ENCODE data around the gene MARK3.

MARK3 gene

DNA sequence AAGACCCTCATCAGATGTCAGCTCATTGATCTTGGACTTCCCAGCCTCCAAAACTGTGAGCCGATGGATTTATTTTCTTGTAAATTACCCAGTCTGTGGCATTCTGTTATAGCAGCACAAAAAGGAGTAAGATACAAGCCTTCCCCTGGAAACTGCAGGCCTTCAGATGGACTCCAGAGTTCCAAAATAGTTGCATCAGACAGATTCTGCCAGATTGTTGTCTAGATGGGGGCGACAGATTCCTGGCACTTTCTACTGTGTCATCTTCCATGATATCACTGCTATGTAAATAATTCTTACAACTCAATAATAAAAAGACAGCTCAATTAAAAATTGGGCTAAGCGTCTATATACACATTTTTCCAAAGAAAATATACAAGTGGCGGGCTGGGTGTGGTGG, 17.2 kb upstream of the MARK3 start:
- DNase-seq, result no peak

DNA sequence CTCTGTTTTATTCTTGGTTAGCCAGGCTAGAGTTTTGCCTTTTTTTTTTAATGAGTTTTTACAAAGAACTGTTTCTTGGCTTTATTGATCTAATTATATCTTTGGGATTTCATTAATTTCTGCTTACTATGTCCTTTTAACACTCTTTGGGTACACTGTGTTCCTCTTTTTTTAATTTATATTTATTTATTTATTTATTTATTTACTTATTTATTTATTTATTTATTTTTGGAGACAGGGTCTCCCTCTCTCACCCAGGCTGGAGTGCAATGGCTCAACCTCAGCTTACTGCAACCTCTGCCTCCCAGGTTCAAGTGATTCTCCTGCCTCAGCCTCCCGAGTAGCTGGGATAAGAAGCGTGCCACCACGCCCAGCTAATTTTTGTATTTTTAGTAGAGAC, 15.1 kb upstream of the MARK3 start:
- no peak for DNase-seq

DNA sequence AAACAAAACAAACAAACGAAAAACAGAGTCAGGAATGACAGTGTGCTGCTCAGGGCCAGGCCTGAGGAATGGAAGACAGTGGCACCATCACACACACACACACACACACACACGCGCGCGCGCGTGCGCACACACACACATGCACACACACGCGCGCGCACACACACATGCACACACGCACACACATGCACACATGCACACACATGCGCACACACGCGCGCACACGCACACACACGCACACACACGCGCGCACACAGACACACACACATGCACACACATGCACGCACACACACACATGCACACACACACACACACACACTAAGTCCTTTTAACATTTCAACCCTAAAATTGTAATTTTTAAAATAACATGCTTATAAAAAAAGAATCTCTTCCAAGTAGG, 13.2 kb upstream of the MARK3 start:
- no peak for DNase-seq

GRCh38 chr14:103372552-103373304, 12.5 kb upstream of the MARK3 start:
- peak; percentile 56 for DNase-seq

- DNase-seq, result no peak
Observed at GRCh38 chr14:103374121-103374520, 11.1 kb upstream of the MARK3 start.

DNA sequence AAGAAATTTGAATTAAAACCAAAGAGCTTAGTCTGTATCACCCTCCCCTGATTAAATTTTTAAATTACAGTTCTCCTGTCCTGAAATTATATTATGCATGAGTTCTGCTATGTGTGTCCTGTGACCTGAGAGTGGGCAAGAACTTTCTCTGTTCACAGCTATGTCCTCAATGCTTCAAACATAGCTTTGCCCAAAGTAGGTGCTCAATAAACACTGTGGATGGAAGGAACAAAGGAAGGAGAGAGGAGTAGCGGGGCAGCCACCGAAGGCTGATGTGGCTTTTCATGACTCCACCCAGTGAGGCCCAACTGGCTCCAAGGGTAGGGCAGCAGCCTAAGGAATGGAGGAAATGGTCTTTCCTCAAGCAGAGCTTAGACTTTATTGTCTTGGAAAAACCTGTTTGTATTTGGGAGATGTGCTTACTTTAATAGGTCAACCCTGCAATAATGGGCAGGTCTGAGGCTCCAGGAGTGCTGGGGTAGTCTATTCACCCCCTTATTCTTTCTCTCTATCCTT, 7.6 kb upstream of the MARK3 start:
- no peak for DNase-seq

- DNase-seq, result no peak
Observed at GRCh38 chr14:103378038-103378854, 7.0 kb upstream of the MARK3 start.

- DNase-seq, result no peak
Observed at GRCh38 chr14:103380719-103381377, 4.4 kb upstream of the MARK3 start.

GRCh38 chr14:103382376-103382775, 2.8 kb upstream of the MARK3 start:
- peak; percentile 31 for DNase-seq

DNA sequence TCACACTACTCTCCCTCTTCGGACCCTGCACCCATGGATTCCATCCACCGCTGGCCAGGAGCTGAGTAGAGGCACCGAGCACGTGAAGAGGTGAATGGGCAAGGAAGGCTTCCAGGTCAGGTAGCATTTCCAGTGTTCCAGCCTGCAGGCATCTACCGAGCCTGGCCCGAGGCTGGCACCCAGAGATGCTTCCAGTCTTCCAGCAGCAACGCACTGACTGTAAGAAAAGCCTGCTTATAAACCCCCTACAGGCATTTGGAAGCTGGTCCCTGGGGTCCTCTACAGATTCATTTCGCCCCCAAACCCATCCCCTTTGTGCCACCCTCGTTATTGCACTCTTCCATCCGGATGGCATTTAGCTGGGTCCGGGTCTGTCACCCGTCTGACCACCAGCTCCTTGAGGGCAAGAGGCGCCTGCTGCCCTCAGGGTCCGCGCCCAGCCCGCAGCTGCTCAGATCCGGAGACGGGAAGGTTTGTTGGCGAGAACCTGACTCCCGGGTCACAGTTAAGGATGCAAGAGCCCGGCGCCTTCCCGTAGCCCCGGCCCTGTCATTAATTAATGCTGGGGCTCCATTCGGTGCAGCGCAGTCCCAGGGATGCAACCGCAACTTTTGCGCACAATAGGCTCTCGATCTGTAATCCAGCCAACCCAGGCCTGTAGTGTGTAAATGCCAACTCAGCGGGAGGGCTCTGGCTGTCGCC, 614 bp upstream of the MARK3 start:
- DNase-seq, result no peak

DNA sequence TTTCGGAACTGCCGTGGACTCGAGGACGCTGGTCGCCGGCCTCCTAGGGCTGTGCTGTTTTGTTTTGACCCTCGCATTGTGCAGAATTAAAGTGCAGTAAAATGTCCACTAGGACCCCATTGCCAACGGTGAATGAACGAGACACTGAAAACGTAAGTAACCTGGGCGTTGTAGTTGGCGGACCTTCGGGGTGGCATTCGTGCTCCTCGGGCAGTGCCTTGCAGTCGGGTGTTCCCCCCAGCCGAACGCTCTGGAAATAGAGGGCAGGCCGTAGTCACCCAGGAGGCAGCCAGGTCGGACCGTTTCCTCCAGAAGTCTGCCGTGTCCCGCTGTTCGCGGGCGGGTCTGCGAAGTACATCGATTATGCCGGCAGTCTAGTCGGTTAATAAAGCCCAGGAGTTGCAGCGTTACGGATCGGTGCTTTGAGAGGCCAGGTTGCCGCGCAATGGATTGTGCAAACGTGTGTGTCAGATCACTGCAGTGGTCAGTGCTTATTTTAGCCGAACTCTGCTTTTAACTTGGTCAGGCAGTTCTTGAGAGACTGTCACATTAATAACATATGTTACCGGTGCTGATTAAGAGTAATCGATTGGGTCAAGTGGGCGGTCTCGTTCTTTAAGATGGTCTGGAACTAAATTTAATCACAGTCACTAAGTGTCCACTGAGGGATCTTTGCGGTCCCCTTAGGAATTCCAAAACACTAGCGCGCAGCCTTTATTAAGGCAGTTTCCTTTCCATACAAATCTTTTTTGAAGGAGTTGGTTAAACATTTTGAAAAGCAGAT, 906 bp downstream of the MARK3 start:
- DNase-seq, result peak; percentile 20

DNA sequence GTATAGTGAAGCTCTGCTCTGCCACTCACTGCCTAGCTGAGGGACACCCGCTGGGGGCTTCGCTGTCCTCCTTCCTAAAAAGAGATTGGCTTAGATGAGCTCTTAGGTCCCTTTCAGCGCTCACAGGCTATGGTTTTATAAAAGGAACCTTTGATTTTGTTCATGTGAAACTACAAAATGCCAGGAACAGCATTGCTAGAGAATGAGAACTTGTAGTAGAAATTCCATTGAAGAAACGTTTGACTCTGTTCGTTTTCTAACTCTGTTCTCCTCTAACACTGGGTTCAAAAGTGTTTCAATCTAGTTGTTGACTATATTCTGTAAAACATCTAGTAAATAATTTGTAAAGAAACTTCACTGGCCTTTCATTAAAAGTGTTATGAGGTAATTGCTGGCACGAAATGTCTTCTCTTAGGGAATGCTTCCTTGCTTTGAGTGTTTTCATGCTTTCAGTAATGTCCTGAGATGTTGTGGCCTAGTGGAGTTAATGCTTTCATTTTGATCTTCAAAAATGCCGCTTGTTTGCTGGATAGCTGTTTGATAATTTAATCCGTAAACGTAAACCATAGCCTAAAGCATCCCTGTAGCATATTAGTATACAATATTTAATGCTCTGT, 1.6 kb downstream of the MARK3 start:
- DNase-seq, result no peak

GRCh38 chr14:103388664-103389063, 3.4 kb downstream of the MARK3 start:
- no peak for DNase-seq

DNA sequence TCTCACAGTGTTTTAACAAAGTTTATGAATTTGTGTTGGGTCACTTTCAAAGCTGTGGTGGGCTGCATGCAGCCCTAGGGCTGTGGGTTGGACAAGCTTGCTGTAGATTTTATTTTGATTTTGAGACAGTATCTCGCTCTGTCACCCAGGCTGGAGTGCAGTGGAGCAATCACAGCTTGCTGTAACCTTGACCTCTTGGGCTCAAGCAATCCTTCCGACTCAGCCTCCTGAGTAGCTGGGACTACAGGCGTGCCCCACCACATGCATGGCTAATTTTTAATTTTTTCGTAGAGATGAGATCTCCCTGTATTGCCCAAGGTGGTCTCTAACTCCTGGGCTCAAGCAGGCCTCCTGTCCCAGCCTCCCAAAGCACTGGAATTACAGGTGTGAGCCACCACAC, 5.4 kb downstream of the MARK3 start:
- DNase-seq, result no peak

DNA sequence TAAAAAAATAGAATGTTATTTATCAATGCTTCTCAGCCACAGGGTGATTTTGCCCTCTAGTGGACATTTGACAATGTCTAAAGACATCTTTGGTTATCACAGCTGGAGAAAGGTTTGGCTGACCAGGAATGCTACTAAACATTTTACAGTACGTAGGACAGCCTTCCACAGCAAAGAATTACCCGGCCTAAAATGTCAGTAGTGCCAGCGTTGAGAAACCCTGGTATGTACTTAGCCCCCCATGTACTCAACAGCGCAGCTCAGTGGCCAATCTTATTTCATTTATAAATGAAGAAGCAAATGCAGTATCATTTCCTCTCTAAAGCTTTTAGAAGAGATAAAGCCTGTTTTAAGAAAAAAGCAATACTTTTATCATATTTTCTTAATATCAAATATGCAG, 5.8 kb downstream of the MARK3 start:
- DNase-seq, result no peak

- DNase-seq, result no peak
Observed at GRCh38 chr14:103392106-103392505, 6.9 kb downstream of the MARK3 start.

- DNase-seq, result no peak
Observed at GRCh38 chr14:103392572-103392971, 7.4 kb downstream of the MARK3 start.

- DNase-seq, result no peak
Observed at GRCh38 chr14:103393070-103393469, 7.9 kb downstream of the MARK3 start.

DNA sequence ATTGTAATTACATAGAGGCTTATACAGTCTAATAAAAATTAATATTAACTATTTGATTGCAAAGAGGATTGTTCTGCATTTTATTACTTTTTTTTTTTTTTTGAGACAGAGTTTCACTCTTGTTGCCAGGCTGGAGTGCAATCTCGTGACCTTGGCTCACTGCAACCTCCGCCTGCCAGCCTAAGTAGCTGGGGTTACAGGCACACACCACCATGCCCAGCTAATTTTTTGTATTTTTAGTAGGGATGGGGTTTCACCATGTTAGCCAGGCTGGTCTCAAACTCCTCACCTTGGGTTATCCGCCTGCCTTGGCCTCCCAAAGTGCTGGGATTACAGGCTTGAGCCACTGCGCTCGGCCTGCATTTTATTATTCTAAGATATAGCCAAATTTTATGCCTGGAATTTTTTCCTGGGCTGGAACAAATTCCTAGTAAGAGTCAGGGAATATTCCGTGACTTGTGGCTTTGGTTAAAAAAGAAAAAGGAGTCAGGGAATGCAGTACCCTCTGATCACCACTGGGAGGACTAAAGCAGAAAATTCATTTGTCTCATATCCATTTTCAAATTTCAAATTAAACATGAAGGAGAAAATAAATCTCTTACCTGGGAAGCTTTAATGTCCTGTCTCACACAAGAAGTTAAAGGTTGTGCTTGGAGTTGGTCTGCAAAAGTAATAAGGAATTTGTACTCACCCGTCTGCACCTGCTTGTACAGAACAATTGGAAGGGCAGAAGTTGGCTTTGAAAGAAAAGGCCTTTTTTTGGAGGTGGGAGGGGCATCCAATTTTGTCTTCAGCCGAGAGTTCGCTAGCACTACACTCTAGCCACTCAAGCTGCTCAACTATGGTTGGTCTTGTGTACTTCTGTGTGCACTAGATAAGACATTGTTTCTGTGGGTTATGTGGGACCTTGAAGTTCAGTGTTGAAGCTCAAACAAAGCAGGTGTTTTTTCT, 8.7 kb downstream of the MARK3 start:
- no peak for DNase-seq

DNA sequence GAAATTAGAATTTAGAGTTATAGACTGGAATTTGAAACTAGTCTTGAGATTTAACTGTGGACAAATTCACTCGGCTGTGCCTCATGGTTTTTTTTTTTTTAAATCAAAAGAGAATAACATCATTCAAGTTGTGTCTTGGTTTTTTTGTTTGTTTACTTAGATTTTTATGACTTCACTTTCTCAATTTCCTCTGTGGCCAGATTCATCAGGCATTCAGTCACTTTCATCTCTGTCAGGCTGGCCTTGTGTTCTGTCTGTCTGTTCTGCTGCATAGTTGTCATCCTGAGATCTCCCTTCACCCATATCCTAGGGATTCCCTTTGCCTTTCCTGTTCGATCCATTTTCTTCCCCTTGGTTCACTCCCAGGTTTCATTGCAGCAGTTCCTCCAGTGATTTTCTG, 10.0 kb downstream of the MARK3 start:
- DNase-seq, result no peak

DNA sequence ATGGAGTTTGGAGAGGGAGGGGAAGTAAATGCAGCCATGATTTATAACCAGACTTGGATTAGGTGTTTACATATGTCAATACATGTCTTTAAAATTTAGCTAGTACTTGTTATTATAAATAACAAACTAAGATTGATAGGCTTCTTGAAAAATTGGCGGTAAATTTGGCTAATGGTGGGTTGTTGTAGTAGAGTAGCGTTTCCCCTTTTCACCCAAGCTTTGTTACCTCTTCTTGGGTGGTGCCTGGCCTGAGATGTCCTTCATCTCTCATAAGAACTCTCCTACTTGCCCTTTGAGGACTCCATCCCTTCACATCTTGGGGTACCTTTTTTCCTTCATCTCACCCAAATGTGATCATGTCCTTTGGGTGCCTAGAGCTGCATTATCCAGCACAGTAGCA, 11.2 kb downstream of the MARK3 start:
- DNase-seq, result no peak

Data from NK-92 treated with Interleukin-12 subunit alpha and Interleukin-12 subunit beta, amount 100 ng/mL, for 24 hours (cell line).